HepG2 (cell line): ENCODE data around the gene TMEM135. TPM values are rescaled to one million over a fixed set of nuclear protein-coding genes. Genes with fewer than 3 reads are reported as not detected.
A peak's percentile ranks its signal among the peaks of the same experiment; 100 is the strongest.

Experiments used
- ATM ChIP-seq: fragments of 450-650 bp; IDR thresholded peaks from 2 replicates; pipeline ENCODE4 v1.7.1; 2017; ENCODE audit warnings: mild to moderate bottlenecking, borderline replicate concordance
- DRAP1 ChIP-seq: IDR thresholded peaks from 2 replicates; pipeline ENCODE4 v1.6.1; 2016; ENCODE audit warnings: missing genetic modification reagents, missing compliant biosample characterization
- FOXO4 ChIP-seq: sonication (generic); formaldehyde crosslinking; conservative IDR thresholded peaks from 2 replicates; pipeline ENCODE4 v1.8.1; 2023; ENCODE audit warnings: missing genetic modification reagents
- FOXP4 ChIP-seq: sonication (generic); formaldehyde crosslinking; IDR thresholded peaks from 2 replicates; pipeline ENCODE4 v1.4.0; 2020; ENCODE audit warnings: missing genetic modification reagents
- HES4 ChIP-seq: sonication (generic); formaldehyde crosslinking; IDR thresholded peaks from 2 replicates; pipeline ENCODE4 v1.9.0; 2021; ENCODE audit warnings: mild to moderate bottlenecking, missing genetic modification reagents, borderline replicate concordance
- HINFP ChIP-seq: sonication (generic); formaldehyde crosslinking; IDR thresholded peaks from 2 replicates; pipeline ENCODE4 v1.4.0; 2020; ENCODE audit warnings: low read depth, mild to moderate bottlenecking, missing genetic modification reagents
- HNF4G ChIP-seq, 2 experiments: sonication (generic) in 1 of 2; formaldehyde crosslinking in 1 of 2; IDR thresholded peaks; 2 replicates each; pipeline versions ENCODE4 v1.4.0 to v1.6.1; 2011 to 2020; ENCODE audit warnings: borderline replicate concordance in 2 of 2, low read depth in 2 of 2, mild to moderate bottlenecking in 2 of 2, low read length in 1 of 2, missing genetic modification reagents in 1 of 2, moderate library complexity in 1 of 2
- MED13 ChIP-seq: sonication (generic); formaldehyde crosslinking; IDR thresholded peaks from 2 replicates; pipeline ENCODE4 v1.5.0; 2020; ENCODE audit warnings: missing genetic modification reagents
- NCOR1 ChIP-seq: fragments of 200-600 bp; sonication (generic); IDR thresholded peaks from 2 replicates; pipeline ENCODE4 v1.7.0; 2017; ENCODE audit warnings: antibody characterized with exemption, low read length, borderline replicate concordance
- PPARG ChIP-seq: conservative IDR thresholded peaks from 2 replicates; pipeline ENCODE4 v1.6.1; 2016; ENCODE audit warnings: missing biosample characterization, missing genetic modification reagents
- PRDM10 ChIP-seq: sonication (generic); formaldehyde crosslinking; IDR thresholded peaks from 2 replicates; pipeline ENCODE4 v1.4.0; 2020; ENCODE audit warnings: low read depth, missing genetic modification reagents
- RFXAP ChIP-seq: sonication (generic); formaldehyde crosslinking; IDR thresholded peaks from 2 replicates; pipeline ENCODE4 v1.4.0; 2020; ENCODE audit warnings: missing genetic modification reagents, borderline replicate concordance
- ZNF512B ChIP-seq: sonication (generic); formaldehyde crosslinking; IDR thresholded peaks from 2 replicates; pipeline ENCODE4 v1.5.1; 2020; ENCODE audit warnings: missing genetic modification reagents, mild to moderate bottlenecking, borderline replicate concordance
- ZNF768 ChIP-seq: sonication (generic); formaldehyde crosslinking; IDR thresholded peaks from 2 replicates; pipeline ENCODE4 v1.4.0; 2020; ENCODE audit warnings: missing genetic modification reagents
- polyA plus RNA-seq, 8 experiments: library from polyadenylated mRNA; depleted of rRNA in 3 of 8; stranded (reverse) in 7 of 8; unstranded in 1 of 8; fragments of >200 nt; fragmentation: Illumina TruSeq in 4 of 8; extraction: Trizol in 4 of 8; gene quantifications; 2 replicates each; pipeline versions ENCODE4 v1.2.1 to v1.2.3, GENCODE V29; 2011 to 2016; ENCODE audit warnings: low read depth in 4 of 8, missing spikeins in 1 of 8, mixed read lengths in 1 of 8; ENCODE audit not compliant: insufficient read depth in 1 of 8
- total RNA-seq, 5 experiments: library from RNA; depleted of rRNA; stranded (reverse); fragments of >200 nt; fragmentation: Illumina TruSeq; extraction: Trizol; gene quantifications; 2 replicates each; pipeline ENCODE4 v1.2.3, GENCODE V29; 2016; ENCODE audit warnings: low read depth in 1 of 5

The TMEM135 gene
- total and polyA plus RNA-seq, 2 of the 13 experiments (the other 11 are each of a cell fraction or from before 2014, with no cell fraction given): 36.6 to 88.9 TPM

- TF ChIP-seq FOXP4 (CRISPR knock-in tag) (peak; percentile 84), DRAP1 (CRISPR knock-in tag) (peak; percentile 93), NCOR1 (peak; percentile 83), ATM (no peak), FOXO4 (CRISPR knock-in tag) (no peak), MED13 (CRISPR knock-in tag) (peak; percentile 47; the same call in 1 of the 2 replicates), HNF4G (IDR thresholded peaks at IDR 0.05; ENCODE audit: borderline replicate concordance, low read depth, low read length) (peak; percentile 92; the same call in 1 of the 2 replicates), HNF4G (CRISPR knock-in tag; IDR thresholded peaks at IDR 0.05; ENCODE audit: borderline replicate concordance, low read depth) (peak; percentile 94; the same call in 1 of the 2 replicates), HINFP (CRISPR knock-in tag) (0 out of 2 replicates have a peak, but pooled peaks have one; percentile 26), PRDM10 (CRISPR knock-in tag) (0 out of 2 replicates have a peak, but pooled peaks have one; percentile 41), ZNF768 (CRISPR knock-in tag) (peak; percentile 68; the same call in 1 of the 2 replicates), PPARG (CRISPR knock-in tag) (peak; percentile 99), RFXAP (CRISPR knock-in tag) (no peak; the same call in 1 of the 2 replicates), HES4 (CRISPR knock-in tag) (no peak; the same call in 1 of the 2 replicates), ZNF512B (CRISPR knock-in tag) (no peak)
These were observed at the start of gene TMEM135 (continued) for GRCh38 chr11:87037450-87038234.
